Measurements from ENCODE around the gene ASPG. TPM values are rescaled to one million over a fixed set of nuclear protein-coding genes. Genes with fewer than 3 reads are reported as not detected.

ASPG gene
- total and polyA plus RNA-seq, 5 experiments from 2014 or later, result not detected

DNA sequence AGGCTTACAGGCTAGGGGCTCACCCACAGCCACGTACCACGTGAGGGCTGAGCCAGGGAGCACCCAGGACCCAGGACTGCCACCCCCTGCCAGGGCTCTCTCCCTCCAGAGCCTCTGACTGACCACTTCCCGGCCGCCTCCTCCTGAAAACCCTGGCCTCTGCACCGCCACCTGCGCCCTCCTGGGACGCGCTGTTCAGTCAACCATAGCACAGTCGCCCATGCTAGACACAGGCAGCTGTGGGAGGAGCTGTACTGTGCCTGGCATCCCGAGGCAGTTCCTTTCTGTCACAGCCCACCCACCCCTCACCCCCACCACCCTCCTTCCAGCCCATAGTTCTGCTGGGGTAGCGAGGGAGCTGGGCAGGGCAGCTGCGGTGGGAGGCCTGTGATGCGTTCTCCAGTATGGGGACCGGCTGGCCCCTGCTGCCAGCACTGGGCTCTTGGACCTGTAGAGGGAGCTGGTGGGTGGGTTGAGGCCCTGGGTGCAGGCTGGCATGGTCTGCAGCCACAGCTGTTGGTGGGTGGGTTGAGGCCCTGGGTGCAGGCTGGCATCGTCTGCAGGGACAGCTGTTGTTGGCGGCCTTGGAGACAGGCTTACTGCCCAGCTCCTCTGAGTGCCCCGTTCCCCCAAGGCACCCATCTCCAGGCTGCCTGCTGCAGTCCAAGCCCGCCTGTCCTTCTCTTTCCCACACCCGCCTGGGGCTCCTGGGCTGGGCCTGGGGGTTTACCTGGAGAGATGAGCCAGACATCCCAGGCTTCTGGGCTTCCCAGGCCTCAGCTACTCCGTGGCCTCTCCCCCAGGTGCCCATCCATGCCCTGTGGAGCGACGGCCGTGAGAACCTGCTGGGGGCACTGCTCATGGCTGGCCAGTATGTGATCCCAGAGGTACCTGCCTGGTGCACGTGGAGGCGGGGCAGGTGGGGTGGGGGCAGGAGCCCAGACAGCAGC, 11.5 kb downstream of the ASPG start:
- Mint-ChIP-seq H3K4me3 (no peak overlapping the region), H3K4me1 (peaks cover 3 to 7% (median 4%) of the 10 kb centered on the region in 4 donors), H3K27me3 (peaks cover 0 to 6% (median 0%) of the 10 kb centered on the region in 5 donors), H3K36me3 (no peaks in the 10 kb centered on the region), H3K9me3 (no peaks in the 10 kb centered on the region), H3K27ac (no peak overlapping the region)
- DNase-seq, result peak in 1 of 10 donors; percentile 51
- ATAC-seq, result no peak
- POLR2A ChIA-PET, result no interaction called here

DNA sequence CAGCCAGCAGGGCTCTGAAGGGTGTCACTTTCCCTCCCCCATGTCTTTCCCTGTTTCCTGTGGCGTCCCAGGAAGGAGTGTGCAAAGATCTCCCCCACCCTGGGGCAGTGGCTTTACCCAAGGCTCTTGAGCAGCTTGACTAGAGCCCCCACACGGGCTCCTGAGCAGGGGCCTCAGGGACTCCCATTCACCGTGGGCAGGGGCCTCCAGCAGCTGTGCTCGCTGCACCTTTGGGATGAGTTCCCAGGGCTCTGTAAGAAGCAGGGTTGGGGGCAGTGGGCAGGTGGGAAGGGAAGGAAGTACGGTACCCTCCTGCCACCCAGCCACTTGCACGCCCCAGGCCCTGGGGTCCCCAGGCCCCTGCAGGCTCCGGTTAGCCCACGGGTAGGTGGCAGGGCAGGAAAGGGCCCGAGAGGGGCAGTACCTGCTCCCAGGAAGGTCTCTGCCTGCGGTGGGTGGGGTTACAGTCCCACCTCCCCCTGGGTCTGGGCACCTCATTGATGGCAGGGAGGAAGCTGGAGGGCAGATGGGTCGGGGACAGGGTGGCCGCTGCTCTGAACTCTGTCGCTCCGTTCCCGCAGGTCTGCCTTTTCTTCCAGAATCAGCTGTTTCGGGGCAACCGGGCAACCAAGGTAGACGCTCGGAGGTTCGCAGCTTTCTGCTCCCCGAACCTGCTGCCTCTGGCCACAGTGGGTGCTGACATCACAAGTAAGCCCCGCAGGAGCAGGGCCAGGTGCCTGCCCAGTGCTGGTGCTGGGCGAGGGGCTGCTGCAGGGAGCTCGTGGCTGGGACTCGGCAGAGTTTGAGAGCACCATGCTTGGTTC, 13.0 kb downstream of the ASPG start:
- H3K4me3 Mint-ChIP-seq, result no peak overlapping the region
- POLR2A ChIA-PET, result no interaction called here
- peaks cover 0 to 6% (median 0%) of the 10 kb centered on the region in 5 donors for H3K27me3 Mint-ChIP-seq
- no peak overlapping the region for H3K27ac Mint-ChIP-seq
- DNase-seq (peak in 1 of 10 donors; percentile 51), ATAC-seq (no peak)
- H3K36me3 Mint-ChIP-seq, result no peaks in the 10 kb centered on the region
- H3K9me3 Mint-ChIP-seq, result no peaks in the 10 kb centered on the region
- H3K4me1 Mint-ChIP-seq, result peaks cover 3 to 7% (median 4%) of the 10 kb centered on the region in 4 donors

GRCh38 chr14:104099096-104100041, 13.9 kb downstream of the ASPG start:
- peak in 1 of 10 donors; percentile 46 for DNase-seq
- Mint-ChIP-seq H3K27me3 (peaks cover 0 to 3% (median 0%) of the 10 kb centered on the region in 5 donors), H3K4me1 (peaks cover 3 to 4% (median 3%) of the 10 kb centered on the region in 4 donors), H3K27ac (no peak overlapping the region), H3K9me3 (no peaks in the 10 kb centered on the region), H3K36me3 (no peaks in the 10 kb centered on the region), H3K4me3 (no peak overlapping the region)
- POLR2A ChIA-PET, result no interaction called here
- no peak for ATAC-seq

DNA sequence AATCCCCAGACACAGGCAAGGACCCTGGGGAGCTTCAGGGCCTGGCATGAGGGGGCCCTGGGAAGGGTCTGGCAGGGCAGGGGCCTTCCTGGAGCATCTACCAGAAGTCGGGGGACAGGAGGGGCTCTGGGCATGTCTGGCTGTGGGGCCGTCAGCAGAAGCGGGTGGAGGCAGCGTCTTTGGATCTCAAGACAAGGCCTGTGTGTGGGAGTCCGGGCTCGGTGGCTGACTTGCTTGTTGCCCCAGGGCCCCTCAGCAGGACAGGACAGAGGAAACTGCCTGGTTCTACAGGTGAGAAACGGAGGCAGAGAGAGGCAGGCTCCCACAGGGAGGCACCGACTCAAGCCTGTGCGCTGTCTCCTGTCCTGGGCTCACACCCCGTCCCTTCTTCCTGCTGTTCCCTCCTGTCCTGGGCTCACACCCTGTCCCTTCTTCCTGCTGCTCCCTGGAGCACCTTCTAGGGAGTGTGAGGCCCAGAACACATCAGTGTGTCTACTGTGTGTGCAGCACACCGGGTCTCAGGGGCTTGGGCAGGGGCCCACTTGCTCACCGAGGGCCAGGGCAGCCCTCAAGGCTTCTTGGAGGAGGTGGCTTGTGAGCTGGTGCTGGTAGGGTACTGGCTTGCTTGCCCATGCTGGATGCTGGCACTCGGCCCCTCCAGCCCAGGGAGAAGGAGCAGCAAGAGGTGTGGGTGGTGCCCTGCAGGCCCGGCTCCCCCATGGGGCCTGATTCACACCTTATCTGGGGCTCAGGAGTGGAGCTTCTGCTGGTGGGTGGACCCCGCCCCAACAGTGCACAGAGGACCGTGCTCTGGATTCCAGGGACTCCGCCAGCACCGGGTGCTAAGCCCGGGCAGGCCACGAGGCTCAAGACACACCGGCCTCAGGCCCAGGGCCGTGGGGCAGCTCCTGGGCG, 14.9 kb downstream of the ASPG start:
- DNase-seq (peak in 1 of 10 donors; percentile 49), ATAC-seq (no peak)
- no peak overlapping the region for H3K4me3 Mint-ChIP-seq
- H3K9me3 Mint-ChIP-seq, result no peaks in the 10 kb centered on the region
- H3K4me1 Mint-ChIP-seq, result no peaks in the 10 kb centered on the region
- POLR2A ChIA-PET, result interaction anchor here (0.6 kb wide), 1 partner anchor 475 kb away, joined by 6 read pairs; no protein-coding TSS in a partner anchor
- peaks cover 0 to 3% (median 0%) of the 10 kb centered on the region in 5 donors for H3K27me3 Mint-ChIP-seq
- H3K27ac Mint-ChIP-seq, result no peak overlapping the region
- H3K36me3 Mint-ChIP-seq, result no peaks in the 10 kb centered on the region

GRCh38 chr14:104101086-104101621, 15.7 kb downstream of the ASPG start:
- ATAC-seq (no peak), DNase-seq (peak in 1 of 10 donors; percentile 28)
- Mint-ChIP-seq H3K36me3 (no peaks in the 10 kb centered on the region), H3K27ac (no peak overlapping the region), H3K4me3 (no peak overlapping the region), H3K9me3 (no peaks in the 10 kb centered on the region), H3K4me1 (no peaks in the 10 kb centered on the region), H3K27me3 (no peaks in the 10 kb centered on the region)
- POLR2A ChIA-PET, result interaction anchor here (0.6 kb wide), 1 partner anchor 476 kb away, joined by 6 read pairs; no protein-coding TSS in a partner anchor

DNA sequence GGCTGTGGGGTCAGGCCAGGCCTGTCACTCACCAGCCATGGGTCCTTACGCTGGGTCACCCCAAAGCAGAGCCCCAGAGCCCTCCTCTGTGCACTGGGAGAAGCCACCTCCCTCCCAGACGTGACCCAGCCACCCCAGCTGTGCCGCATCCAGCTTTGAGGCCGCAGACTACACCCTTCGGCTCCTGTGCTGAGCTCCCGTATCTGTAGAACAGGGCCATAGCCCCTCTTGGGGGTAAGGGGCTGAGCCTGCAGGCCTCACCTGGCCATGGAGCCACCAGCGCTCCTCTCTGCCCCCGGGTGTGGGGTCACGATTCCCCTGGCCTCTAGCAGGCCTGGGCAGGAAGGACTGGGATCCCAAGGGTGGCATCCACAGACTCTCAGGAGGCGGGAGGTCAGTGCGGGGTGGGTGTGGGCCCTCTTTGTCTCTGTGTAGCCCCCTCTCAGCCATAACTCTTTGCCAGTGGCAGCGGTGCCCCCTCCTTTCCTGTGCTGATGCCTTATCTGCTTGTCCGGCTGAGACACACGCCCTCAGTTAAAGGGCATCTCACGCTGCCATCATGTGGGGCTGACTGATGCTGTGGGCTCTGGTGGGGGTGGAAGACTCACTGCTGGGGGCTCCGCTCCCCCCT, 16.3 kb downstream of the ASPG start:
- POLR2A ChIA-PET, result no interaction called here
- peak in 1 of 10 donors; percentile 41 for DNase-seq
- H3K36me3 Mint-ChIP-seq, result no peaks in the 10 kb centered on the region
- H3K4me1 Mint-ChIP-seq, result no peaks in the 10 kb centered on the region
- H3K4me3 Mint-ChIP-seq, result no peak overlapping the region
- H3K9me3 Mint-ChIP-seq, result no peaks in the 10 kb centered on the region
- no peak overlapping the region for H3K27ac Mint-ChIP-seq
- no peaks in the 10 kb centered on the region for H3K27me3 Mint-ChIP-seq
- ATAC-seq, result no peak

DNA sequence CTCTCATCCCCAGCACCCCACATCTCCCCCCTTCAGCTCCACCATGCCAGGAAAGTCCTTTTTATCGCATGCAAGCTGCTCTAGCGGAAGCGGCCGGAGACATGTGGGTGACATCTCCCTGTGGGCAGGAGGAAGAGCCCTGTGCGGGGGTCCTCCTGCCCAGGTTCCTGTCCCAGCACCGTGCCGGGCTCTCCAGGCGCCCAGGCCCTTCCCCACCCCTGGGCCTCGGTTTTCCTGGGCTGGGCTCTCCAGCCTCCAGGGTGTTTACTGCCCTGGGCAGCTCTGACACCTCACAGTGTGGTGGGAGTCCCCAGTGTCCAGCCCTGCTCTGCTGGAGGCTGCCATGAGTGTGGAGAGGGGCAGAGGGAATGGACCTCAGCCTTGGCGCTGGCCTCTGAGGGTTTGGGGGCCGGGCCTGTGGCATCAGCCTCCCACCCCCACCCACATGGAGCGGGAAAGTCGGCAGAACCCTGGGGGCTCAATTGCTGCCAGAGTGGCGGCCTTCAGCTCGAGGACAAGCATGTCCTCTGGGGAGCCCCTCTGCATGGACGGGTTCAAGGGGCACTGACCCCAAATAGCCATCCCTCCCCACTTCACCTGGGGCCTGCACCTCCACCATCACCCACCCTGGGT, 16.9 kb downstream of the ASPG start:
- H3K9me3 Mint-ChIP-seq, result no peaks in the 10 kb centered on the region
- DNase-seq, result peak in 1 of 10 donors; percentile 41
- no peaks in the 10 kb centered on the region for H3K4me1 Mint-ChIP-seq

DNA sequence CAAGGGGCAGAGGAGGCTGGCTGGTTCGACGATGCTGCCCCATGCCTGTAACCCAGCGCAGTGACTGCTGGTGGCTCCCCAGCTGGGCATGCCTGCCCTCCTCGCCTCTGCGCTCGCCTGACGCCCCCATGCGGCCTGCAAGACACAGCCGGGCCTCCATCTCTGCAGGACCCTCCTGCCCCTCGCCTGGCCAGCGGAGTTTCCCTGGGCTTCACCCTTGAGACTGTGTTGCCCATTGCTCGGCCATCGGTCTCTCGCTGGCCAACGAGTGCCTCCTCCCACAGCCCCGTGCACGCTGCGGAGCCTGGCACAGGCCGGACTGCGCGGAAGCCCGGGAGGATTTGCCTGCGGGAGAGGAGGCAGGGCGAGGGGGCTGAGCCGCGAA, 17.6 kb downstream of the ASPG start:
- H3K4me3 Mint-ChIP-seq, result no peak overlapping the region
- H3K27me3 Mint-ChIP-seq, result no peaks in the 10 kb centered on the region
- POLR2A ChIA-PET, result no interaction called here
- peak overlapping the region in 1 of 10 donors; percentile 29 for H3K27ac Mint-ChIP-seq
- no peaks in the 10 kb centered on the region for H3K9me3 Mint-ChIP-seq
- DNase-seq (peak in 2 of 10 donors; percentile 0 to 55), ATAC-seq (no peak)
- H3K36me3 Mint-ChIP-seq, result no peaks in the 10 kb centered on the region
- no peaks in the 10 kb centered on the region for H3K4me1 Mint-ChIP-seq

More for the DNA sequence above, 16.9 kb downstream of the ASPG start:
- Mint-ChIP-seq H3K27ac (no peak overlapping the region), H3K4me3 (no peak overlapping the region), H3K27me3 (no peaks in the 10 kb centered on the region), H3K36me3 (no peaks in the 10 kb centered on the region)
- POLR2A ChIA-PET, result no interaction called here
- no peak for ATAC-seq

GRCh38 chr14:104103446-104104075, 18.1 kb downstream of the ASPG start:
- H3K36me3 Mint-ChIP-seq, result no peaks in the 10 kb centered on the region
- DNase-seq (peak in 2 of 10 donors; percentile 1 to 46), ATAC-seq (no peak)
- POLR2A ChIA-PET, result no interaction called here
- no peaks in the 10 kb centered on the region for H3K9me3 Mint-ChIP-seq
- no peak overlapping the region for H3K27ac Mint-ChIP-seq
- H3K27me3 Mint-ChIP-seq, result no peaks in the 10 kb centered on the region
- no peak overlapping the region for H3K4me3 Mint-ChIP-seq
- H3K4me1 Mint-ChIP-seq, result no peaks in the 10 kb centered on the region
